ENCODE results near the gene METTL8. TPM values are rescaled to one million over a fixed set of nuclear protein-coding genes. Genes with fewer than 3 reads are reported as not detected.
A peak's percentile ranks its signal among the peaks of the same experiment; 100 is the strongest.

The METTL8 gene
- total and polyA plus RNA-seq, 2 of the 13 experiments (the other 11 are each of a cell fraction or from before 2014, with no cell fraction given) = 18.6 to 68.2 TPM

DNA sequence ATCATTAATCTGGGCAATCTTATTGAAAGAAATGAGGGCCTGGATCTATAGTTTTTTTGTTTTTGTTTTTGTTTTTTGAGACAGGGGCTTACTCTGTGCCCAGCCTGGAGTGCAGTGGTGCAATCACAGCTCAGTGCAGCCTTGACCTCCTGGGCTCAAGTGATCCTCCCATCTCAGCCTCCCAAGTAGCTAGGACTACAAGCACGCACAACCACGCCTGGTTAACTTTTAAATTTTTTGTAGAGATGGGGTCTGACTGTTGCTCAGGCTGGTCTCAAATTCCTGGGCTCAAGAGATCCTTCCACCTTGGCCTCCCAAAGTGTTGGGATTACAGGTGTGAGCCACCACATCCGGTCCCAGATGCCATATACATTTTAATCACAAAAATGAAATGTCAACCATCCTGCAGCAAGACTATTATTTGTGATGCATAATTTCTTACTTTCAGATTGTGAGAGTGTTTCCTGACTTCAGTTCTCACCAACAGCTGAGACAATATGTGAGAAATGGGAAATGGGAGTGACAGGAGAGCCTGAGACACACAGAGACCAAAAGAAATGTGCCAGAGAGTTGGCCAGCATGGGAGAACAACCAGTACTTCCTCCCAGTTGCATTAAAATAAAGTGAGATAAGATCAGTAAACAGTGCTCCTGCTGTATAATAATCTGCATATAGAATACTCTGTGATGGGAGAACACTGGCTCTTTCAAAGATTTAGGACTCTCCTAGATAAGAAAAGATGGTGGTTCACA is 87.6 kb downstream of the METTL8 start:
- TF ChIP-seq, protein P1, sequence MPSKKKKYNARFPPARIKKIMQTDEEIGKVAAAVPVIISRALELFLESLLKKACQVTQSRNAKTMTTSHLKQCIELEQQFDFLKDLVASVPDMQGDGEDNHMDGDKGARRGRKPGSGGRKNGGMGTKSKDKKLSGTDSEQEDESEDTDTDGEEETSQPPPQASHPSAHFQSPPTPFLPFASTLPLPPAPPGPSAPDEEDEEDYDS (CRISPR knock-in tag; IDR thresholded peaks at IDR 0.05) = no peak
- TF ChIP-seq, protein P2, sequence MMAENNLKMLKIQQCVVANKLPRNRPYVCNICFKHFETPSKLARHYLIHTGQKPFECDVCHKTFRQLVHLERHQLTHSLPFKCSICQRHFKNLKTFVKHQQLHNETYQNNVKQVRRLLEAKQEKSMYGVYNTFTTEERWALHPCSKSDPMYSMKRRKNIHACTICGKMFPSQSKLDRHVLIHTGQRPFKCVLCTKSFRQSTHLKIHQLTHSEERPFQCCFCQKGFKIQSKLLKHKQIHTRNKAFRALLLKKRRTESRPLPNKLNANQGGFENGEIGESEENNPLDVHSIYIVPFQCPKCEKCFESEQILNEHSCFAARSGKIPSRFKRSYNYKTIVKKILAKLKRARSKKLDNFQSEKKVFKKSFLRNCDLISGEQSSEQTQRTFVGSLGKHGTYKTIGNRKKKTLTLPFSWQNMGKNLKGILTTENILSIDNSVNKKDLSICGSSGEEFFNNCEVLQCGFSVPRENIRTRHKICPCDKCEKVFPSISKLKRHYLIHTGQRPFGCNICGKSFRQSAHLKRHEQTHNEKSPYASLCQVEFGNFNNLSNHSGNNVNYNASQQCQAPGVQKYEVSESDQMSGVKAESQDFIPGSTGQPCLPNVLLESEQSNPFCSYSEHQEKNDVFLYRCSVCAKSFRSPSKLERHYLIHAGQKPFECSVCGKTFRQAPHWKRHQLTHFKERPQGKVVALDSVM (CRISPR knock-in tag; IDR thresholded peaks at IDR 0.05) = peak; percentile 60
- Histone ChIP-seq H3K9me3 (ENCODE audit: low read length) (no peaks in the 10 kb centered on the region), H3K36me3 (replicated peaks in 1 of 2; ENCODE audit: control insufficient read depth in 1 of 2, insufficient read depth in 2 of 2, low read length in 2 of 2) (no peaks in the 10 kb centered on the region; a peak in 3 of 5 replicates), H4K20me1 (ENCODE audit: insufficient read depth, low read length) (no peaks in the 10 kb centered on the region; the same call in 1 of the 2 replicates), H3K9ac (ENCODE audit: insufficient read depth, low read depth, low read length) (no peak overlapping the region), H3K4me3 (replicated peaks in 1 of 3; ENCODE audit: insufficient read depth in 1 of 3, low read depth in 2 of 3, low read length in 3 of 3) (no peak overlapping the region), H3K27ac (ENCODE audit: extremely low read length, insufficient read depth, low read length) (no peak overlapping the region), H2AFZ (ENCODE audit: low read length) (no peak overlapping the region), H3K4me1 (ENCODE audit: insufficient read depth, low read length) (no peaks in the 10 kb centered on the region), H3K27me3 (ENCODE audit: control insufficient read depth in 1 of 2, insufficient read depth in 2 of 2, low read length in 2 of 2) (no peaks in the 10 kb centered on the region), H3K79me2 (ENCODE audit: insufficient read depth, low read length) (no peaks in the 10 kb centered on the region), H3K4me2 (ENCODE audit: low read depth, low read length) (no peak overlapping the region)
- BruUV-seq (replicated peaks) = no TSS peak
- POLR2A ChIA-PET = no interaction called here
- no peak for ATAC-seq
- no peak for DNase-seq (ENCODE audit: low spot score)
- CTCF ChIA-PET (ENCODE audit: low intra/inter-chr PET ratio, low total read pairs) = no interaction called here
- no peak for FAIRE-seq
- intact Hi-C loops (cut with micrococcal nuclease; ENCODE audit: unreplicated experiment) = no loop called here
- in situ Hi-C loops (cut with HindIII; ENCODE audit: extremely low pct_ligation_motif_present, low pct_unique_long_range_greater_than_20kb) = no loop called here
- WGBS (ENCODE audit: low lambda C conversion rate) = 96% methylated on average over 3 of the region's 3 CpGs

DNA sequence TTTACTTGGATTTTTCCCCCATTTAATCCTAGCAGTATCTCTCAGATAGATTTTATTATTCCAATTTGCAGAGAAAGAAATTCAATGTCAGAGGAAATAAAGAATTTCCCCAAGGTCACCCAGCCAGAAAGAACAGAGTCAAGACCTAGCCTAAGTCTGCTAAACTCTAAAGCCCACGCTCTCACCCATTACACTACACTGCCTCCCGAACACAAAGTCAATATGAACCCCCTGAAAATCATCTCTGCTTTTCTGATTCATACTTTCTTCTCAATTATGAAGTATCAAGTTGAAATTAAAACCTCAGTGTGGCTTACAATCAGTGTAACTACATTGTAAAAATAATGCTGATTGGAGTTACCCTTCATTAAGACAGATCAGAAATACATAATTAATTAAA is 89.6 kb downstream of the METTL8 start:
- Histone ChIP-seq H3K36me3 (replicated peaks in 1 of 2; ENCODE audit: control insufficient read depth in 1 of 2, insufficient read depth in 2 of 2, low read length in 2 of 2) (no peaks in the 10 kb centered on the region; a peak in 3 of 5 replicates), H2AFZ (ENCODE audit: low read length) (no peak overlapping the region), H3K27me3 (ENCODE audit: control insufficient read depth in 1 of 2, insufficient read depth in 2 of 2, low read length in 2 of 2) (no peaks in the 10 kb centered on the region), H3K4me2 (ENCODE audit: low read depth, low read length) (no peak overlapping the region), H3K9ac (ENCODE audit: insufficient read depth, low read depth, low read length) (no peak overlapping the region), H3K79me2 (ENCODE audit: insufficient read depth, low read length) (no peaks in the 10 kb centered on the region), H3K4me1 (ENCODE audit: insufficient read depth, low read length) (no peaks in the 10 kb centered on the region), H3K27ac (ENCODE audit: extremely low read length, insufficient read depth, low read length) (no peak overlapping the region), H3K4me3 (replicated peaks in 1 of 3; ENCODE audit: insufficient read depth in 1 of 3, low read depth in 2 of 3, low read length in 3 of 3) (no peak overlapping the region), H4K20me1 (ENCODE audit: insufficient read depth, low read length) (no peaks in the 10 kb centered on the region; the same call in 1 of the 2 replicates), H3K9me3 (ENCODE audit: low read length) (no peaks in the 10 kb centered on the region)
- no TSS peak for BruUV-seq (replicated peaks)
- intact Hi-C loops (cut with micrococcal nuclease; ENCODE audit: unreplicated experiment) = no loop called here
- in situ Hi-C loops (cut with HindIII; ENCODE audit: extremely low pct_ligation_motif_present, low pct_unique_long_range_greater_than_20kb) = no loop called here
- FAIRE-seq (no peak), ATAC-seq (no peak), DNase-seq (ENCODE audit: low spot score) (no peak)
- TF ChIP-seq DPF2 (CRISPR knock-in tag; IDR thresholded peaks at IDR 0.05; ENCODE audit: borderline replicate concordance, low read depth) (no peak), ATF7 (IDR thresholded peaks at IDR 0.05) (no peak), ATF7 (CRISPR knock-in tag; IDR thresholded peaks at IDR 0.05) (no peak), ZIK1 (CRISPR knock-in tag; IDR thresholded peaks at IDR 0.05; ENCODE audit: borderline replicate concordance, low read depth) (no peak)
- TF ChIP-seq, protein P3, sequence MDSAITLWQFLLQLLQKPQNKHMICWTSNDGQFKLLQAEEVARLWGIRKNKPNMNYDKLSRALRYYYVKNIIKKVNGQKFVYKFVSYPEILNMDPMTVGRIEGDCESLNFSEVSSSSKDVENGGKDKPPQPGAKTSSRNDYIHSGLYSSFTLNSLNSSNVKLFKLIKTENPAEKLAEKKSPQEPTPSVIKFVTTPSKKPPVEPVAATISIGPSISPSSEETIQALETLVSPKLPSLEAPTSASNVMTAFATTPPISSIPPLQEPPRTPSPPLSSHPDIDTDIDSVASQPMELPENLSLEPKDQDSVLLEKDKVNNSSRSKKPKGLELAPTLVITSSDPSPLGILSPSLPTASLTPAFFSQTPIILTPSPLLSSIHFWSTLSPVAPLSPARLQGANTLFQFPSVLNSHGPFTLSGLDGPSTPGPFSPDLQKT (CRISPR knock-in tag; IDR thresholded peaks at IDR 0.05; ENCODE audit: borderline replicate concordance) = no peak
- TF ChIP-seq, protein P4, sequence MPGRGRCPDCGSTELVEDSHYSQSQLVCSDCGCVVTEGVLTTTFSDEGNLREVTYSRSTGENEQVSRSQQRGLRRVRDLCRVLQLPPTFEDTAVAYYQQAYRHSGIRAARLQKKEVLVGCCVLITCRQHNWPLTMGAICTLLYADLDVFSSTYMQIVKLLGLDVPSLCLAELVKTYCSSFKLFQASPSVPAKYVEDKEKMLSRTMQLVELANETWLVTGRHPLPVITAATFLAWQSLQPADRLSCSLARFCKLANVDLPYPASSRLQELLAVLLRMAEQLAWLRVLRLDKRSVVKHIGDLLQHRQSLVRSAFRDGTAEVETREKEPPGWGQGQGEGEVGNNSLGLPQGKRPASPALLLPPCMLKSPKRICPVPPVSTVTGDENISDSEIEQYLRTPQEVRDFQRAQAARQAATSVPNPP (CRISPR knock-in tag; IDR thresholded peaks at IDR 0.05) = no peak
- CTCF ChIA-PET (ENCODE audit: low intra/inter-chr PET ratio, low total read pairs) = no interaction called here
- 97% methylated on average over 2 of the region's 2 CpGs for WGBS (ENCODE audit: low lambda C conversion rate)
- POLR2A ChIA-PET = no interaction called here

Measured in HepG2 (cell line).